NCI-H82 treated with DMSO at 0.1 percent for 48 hours (cell line): Measurements from ENCODE around the gene ITGB6.
A peak's percentile ranks its signal among the peaks of the same experiment; 100 is the strongest.
"Not testable (repeated sequence)": the region's sequence is repeated elsewhere in the genome, so short reads cannot be mapped to it uniquely, and the experiment has no call there.

Experiments used
- DNase-seq: peaks from one replicate; lab custom pipeline; 2025; ENCODE audit not compliant: unreplicated experiment; lab: John Stamatoyannopoulos, UW

Gene ITGB6

DNA sequence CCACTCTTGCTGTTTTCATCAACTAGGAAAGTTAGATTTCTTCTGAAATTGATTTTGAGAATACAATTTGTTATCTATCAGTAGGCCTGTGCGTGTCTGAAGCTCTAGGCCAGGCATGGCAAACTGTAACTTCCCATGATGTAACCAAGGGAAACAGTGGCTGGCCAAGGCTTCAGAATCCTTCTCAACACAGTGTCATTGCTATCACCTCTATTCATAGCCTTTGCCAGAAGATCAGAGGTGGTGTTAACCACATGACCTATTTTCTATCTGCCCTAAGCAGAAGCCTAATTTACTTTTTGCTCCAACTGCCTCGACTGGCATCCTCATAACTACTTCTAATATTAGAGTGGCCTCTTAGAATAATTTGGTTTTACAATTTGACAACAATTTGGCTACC, 2.5 kb downstream of the ITGB6 start:
- DNase-seq, result no peak

DNA sequence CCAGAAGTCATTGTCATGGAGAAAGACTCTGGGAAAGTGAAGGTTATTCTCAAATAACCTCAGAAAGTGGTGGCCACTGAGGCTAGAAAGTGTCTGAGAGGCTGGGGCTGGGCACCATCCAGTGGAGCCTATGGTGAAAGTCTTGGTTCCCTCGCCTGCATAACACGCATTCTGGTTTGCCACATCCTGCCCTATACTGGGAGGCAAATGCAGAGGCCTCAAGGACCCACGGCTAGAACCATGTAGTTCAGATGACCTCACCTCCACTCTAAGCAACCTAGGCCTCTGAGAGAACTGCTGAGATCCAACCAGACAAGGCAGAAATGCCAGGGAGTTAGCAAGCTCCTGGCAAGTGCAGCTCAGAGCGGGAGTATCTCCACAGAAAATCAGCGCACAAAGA, 5.1 kb downstream of the ITGB6 start:
- no peak for DNase-seq

DNA sequence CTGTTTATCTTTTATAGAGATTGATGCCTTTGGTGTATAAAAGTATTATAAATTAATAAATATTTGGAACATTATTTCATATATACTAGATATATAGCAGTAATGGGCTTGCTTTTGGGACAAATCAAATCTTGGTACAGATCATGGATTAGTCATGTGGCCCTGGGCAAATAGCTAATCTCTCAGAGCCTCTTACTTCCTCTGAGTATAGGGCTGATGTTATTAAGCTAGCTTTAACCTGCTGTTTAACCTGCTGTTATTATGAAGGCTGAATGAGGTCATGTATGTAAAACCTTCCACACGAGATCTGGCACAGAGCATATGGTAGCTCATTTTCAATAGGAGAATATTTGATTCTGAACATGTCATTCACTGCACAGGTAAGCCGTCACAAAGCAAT, 5.7 kb downstream of the ITGB6 start:
- peak; percentile 87 for DNase-seq

DNA sequence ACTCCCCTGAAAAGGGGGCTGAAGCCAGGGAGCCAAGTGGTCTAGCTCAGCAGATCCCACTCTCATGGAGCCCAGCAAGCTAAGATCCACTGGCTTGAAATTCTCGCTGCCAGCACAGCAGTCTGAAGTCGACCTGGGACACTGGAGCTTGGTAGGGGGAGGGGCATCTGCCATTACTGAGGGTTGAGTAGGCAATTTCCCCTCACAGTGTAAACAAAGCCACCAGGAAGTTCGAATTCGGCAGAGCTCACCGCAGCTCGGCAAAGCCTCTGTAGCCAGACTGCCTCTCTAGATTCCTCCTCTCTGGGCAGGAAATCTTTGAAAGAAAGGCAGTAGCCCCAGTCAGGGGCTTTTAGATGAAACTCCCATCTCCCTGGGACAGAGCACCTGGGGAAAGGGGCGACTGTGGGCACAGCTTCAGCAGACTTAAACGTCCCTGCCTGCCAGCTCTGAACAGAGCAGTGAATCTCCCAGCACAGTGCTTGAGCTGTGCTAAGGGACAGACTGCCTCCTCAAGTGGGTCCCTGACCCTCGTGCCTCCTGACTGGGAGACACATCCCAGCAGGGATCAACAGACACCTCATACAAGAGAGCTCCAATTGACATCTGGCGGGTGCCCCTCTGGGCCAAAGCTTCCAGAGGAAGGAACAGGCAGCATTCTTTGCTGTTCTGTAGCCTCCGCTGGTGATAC, 18.8 kb downstream of the ITGB6 start:
- not testable (repeated sequence) for DNase-seq

DNA sequence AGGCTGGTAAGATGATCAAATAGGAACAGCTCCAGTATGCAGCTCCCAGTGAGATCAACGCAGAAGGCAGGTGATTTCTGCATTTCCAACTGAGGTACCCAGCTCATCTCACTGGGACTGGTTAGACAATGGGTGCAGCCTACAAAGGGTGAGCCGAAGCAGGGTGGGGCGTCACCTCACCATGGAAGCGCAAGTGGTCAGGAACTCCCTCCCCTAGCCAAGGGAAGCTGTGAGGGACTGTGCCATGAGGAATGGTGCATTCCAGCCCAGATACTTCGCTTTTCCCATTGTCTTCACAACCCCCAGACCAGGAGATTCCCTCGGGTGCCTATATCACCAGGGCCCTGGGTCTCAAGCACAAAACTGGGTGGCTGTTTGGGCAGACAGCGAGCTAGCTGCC, 19.4 kb downstream of the ITGB6 start:
- not testable (repeated sequence) for DNase-seq

- no peak for DNase-seq
These were observed 19.9 kb downstream of the ITGB6 start for GRCh38 chr2:160180172-160180571.

DNA sequence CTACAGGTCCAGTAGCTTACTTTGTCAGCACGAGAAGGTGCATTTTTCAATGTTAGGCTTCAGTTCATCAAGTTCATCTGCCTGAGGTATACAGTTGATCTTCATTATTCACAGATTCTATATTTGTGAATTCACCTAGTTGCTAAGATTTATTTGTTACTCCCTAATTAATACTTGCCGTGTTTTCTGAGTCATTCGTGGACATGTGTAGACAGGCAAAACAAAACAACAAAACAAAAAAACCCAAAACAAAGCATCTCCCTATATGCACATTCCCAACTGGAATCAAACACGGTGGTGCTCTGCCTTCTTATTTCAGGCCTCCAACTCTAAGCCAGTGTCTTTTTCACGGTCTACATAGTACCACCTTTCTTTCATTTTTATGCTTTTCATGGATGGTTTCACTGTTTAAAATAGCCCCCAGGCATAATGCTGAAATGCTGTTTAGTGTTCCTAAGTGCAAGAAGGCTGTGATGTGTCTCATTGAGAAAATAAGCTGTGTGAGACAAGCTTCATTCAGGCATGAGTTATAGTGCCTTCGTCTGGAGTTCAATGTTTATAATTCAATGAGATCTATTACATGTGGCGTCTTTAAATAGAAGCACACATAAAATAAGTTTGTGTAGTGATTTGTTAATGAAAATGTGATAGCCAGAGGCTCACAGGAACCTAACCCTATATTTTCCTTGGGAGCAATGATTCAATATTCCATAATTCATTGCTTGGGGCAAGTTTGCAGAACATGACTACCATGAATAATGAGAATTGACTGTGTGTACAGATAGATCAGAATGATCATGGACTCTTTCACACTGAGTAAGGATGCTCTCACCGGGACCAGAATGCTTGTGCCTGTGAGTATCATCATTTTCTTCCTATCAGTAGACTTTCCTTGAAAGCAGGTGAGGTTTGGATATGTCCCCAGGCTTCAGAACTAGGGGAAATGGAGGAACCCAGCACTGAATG, 24.6 kb downstream of the ITGB6 start:
- no peak for DNase-seq

DNA sequence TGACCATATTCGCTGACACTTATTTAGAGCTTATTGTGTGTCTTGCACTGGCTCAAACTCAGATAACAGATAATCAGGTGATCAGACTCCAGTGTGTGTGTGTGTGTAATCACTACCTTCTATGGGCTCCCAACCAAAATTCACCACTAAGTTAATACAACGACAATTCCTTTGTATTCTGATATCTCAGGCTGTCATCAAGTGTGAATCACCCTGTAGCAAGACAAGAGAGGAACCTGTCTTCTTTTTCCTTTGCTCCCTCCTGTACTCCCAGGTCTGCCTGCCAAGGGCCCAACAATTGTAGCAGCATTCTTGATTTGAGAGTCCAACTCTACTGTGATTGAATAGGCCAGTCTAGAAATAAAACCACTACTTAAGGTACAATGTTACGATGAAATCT, 25.8 kb downstream of the ITGB6 start:
- no peak for DNase-seq

DNA sequence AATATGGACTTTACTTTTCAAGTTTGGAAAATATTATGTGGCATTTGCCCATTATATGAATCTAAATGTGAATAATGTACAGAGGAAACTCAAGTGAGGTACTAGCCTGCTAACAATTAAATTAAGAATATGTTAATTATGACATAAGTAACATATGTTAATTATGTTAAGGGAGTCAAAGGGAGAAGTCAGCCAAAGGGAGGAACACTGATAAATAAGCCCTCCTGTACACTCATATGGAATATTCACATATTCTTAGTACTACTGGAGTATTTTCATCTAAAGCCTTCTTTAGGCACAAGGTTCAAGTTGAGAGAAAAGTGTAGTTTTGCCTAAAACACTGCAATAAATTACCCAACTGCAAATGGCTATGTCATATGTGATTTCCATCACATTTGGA, 30.1 kb downstream of the ITGB6 start:
- no peak for DNase-seq

DNA sequence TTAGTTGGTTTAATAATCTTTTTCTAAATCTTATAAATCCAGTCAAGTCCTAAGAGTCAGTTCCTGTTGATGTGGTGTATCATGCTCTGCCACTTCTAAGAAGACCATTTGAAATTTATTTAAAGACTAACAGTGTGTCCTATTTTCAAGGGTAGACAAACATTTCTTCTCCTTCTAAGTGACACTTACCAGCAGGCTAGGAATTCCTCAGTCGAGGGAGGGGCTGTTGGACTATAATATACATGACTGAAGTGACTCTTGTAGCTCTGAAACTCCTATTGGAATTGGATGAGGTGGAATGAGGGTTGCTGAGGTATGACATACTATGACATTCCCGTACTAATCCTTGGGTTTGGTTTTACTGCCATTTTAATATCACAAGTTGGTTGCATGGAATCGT, 30.6 kb downstream of the ITGB6 start:
- DNase-seq, result no peak

DNA sequence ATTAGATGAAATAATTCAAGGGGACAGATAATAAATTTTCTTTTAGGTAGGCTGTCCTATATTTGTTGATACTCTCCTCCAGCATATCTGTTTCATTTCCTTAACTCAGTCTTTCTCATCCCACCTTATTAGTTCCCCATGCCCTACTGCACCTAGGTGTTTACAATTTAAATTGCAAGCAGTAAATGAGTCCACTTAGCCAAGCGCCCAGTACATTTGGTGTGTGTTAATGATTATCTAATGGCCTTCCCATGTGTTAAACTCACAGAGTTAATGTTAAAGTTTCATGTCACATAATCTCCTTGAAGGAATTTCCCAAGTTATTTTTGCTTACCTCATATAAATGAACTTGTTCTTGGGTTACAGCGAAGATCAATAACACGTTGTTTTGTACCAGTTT, 31.2 kb downstream of the ITGB6 start:
- no peak for DNase-seq

DNA sequence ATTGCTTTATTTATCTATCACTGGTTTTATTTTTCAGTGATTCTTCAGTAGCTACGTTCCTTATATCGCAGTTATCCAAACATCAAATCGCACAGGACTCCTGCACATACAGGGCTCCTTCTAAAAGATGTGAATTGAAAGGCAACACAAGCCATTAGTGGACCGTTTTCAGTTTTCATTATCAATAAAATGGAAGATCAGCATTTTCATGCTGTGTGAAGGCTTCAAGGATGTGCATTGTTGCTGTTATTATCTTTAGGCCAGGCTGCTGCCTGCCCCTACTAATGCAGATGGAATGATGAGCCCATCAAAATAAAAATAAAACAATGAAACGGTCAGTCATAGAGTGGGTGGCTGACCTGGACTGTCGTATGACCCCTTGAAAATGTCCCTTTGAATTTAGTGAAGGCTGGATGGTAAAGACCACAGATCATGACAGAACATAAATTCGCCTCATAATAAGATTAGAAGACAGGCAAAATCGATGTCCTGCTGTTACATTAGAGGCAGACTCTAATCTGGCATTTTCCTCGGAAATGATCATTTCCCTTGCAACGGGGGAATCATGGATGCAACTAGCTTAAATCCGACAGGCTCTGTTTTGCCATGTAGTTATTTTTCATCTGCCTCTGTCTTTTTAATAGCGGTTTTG, 32.9 kb downstream of the ITGB6 start:
- peak; percentile 45 for DNase-seq

DNA sequence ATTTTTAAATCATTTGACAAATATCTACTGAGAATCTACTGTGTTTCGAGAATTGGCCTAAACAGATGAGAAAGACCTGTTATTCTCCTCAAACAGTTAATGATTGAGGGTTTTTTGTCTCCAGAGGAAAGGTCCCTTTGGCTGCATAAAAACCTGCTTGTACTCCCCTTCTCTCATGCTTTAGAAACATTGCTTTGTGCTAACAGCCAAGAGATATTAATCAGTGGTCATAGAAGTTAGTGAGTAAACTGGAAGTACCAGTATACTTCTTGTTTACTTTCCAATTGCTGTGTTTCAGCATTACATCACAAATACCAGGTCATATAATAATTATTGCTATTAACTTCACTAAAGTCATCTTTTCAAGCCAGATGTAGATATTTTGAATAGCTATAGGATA, 34.1 kb downstream of the ITGB6 start:
- no peak for DNase-seq

GRCh38 chr2:160165081-160165480, 35.0 kb downstream of the ITGB6 start:
- DNase-seq, result no peak

DNA sequence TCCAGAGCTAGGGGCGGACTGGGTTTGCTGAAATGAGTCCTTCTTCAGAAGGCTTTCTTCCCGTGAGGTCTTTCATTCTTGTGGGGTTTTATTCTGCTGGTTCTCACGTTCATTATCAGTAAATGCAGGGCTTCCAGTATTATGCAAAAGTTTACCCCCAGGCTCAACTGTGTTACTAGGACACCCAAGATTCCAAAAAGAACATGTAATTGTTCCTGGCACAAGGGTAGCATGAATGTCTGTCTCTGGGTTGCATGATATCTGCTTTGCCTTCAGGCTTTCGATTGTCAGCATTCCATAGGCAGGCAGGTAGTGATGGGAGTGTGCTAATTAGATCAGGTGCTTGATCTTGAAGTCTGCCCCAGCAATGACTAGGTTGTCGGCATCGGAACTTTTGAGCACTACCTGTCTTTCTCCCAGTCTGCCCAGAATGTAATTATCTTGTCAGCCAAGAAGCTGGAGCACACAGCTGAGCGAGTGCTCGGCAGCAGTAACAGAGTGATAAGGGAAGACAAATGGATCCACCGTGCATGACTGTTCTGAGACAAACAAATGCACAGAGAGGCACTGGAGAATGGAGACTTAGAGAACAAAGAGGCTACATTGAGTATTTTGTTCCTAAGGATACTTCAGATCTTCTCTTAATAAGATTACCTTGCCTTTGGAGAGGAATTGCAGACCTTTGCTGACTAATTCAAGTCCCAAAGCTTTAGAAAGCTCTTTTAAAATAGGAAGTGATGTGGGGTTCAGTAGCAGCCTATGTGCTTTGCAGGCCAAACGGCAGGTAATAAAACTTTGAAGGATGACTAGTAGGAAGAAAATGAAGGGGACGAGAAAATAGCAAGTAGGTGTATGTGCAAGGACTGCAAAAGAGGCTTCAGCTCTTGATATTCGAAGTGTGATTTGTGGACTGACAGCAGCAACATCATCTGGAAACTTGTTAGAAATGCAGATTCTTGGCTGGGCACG, 41.9 kb downstream of the ITGB6 start:
- DNase-seq, result peak; percentile 27

DNA sequence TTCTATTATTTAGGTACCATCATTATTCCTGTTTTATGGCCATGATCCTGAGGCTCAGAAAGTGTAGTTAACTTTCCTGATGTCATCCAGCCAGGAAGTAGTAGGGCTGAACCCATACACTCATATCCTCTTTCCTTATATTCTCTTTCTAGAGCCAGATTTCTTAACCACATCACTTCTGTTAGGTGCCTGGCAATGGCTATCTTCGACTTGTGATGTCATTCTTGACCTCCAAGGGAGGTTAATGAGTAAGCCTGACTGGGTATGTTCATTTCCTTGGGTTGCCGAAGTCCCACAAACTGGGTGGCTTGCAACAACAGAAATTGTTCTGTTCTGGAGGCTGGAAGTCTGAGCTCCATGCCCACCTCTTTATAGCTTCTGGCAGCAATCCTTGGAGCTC, 43.4 kb downstream of the ITGB6 start:
- no peak for DNase-seq

GRCh38 chr2:160156100-160156499, 44.0 kb downstream of the ITGB6 start:
- DNase-seq, result no peak

DNA sequence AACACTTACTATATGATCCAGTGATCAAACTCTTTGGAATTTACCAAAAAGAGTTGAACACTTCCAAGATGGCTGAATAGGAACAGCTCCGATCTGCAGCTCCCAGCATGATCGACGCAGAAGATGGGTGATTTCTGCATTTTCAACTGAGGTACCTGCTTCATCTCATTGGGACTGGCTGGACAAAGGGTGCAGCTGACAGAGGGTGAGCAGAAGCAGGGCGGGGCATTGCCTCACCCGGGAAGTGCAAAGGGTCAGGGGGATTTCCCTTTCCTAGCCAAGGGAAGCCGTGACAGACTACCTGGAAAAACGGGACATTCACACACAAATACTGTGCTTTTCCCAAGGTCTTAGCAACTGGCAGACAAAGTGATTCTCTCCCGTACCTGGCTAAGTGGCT, 51.7 kb downstream of the ITGB6 start:
- not testable (repeated sequence) for DNase-seq

DNA sequence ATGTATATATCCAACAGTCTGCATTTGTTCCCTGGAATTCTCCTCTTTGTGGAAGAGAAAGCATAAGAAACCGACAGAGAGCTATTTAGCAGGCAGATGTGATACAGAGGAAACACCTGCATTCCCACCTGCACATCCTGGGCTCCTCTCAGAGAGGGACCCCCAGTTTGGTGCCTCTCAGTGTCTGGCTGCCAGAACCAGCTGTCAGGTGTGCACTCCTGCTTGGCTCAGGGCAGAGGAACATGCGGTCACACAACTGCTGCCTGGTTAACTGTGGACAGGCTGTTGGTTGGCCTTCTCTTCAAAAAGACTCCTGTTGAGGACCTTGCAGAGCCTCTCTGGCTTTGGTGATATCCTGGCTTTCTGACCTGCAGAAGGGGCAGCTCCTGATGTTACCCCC, 54.6 kb downstream of the ITGB6 start:
- no peak for DNase-seq

DNA sequence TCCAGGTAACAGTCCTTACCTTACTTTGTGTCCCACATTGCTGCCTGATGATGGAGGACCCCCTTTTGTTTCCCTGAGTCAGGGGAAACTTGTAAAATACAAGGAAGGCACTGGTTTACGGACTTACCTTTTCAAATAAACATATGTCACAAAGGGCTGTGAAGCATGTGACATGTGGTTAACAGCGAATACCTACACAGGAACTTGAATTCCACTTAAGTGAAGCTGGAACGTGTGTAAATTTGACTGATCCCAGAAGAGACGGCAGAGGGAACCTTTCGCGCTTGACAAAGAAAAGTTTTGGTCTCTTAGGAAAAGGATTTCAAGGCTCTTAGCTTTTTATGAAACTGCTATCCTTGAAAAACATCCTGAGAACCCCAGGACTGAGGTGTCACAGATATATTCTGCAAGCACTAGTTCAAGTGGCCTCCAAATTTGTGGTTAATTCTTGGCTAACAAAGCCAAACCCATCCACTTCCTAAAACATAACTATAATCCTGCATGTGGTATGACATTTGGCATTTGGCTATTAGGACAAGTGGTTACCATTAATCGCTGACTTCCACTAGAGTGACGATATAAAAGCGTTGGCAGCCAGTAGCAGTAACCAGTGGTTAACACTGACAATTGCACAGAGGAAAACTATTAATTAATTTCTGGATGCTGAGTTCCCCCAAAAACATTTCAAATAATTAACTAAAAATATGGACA, 55.6 kb downstream of the ITGB6 start:
- DNase-seq, result no peak
